Cardiac septum (tissue), 1 donor: ENCODE measurements around the gene ACVR1. TPM values are rescaled to one million over a fixed set of nuclear protein-coding genes. Genes with fewer than 3 reads are reported as not detected.

Experiments
- DNase-seq: peaks from one replicate; pipeline ENCODE4 v3.0.0-alpha.2; 2020; ENCODE audit warnings: low spot score
- intact Hi-C: fragments of 100-400 bp; cut with DNase I; formaldehyde crosslinking; loops from one replicate; pipeline ENCODE4 v1.14.0; 2022
- total RNA-seq: library from RNA; stranded (reverse); fragmentation: NEBNext Ultra II Directional; extraction: Animal tissue kit (Norgen Biotek cat#: 25700); gene quantifications from one replicate; pipeline ENCODE4 v1.2.1, GENCODE V29; 2021
- donor health status: DM: no; HTN: no; CAD: no.

ACVR1 gene
- total RNA-seq, 1 donor from 2014 or later, result 22.7 TPM

- no peak for DNase-seq
- intact Hi-C loops, result no loop called here
These were observed 62.7 kb downstream of the ACVR1 start for GRCh38 chr2:157813467-157813866.

- intact Hi-C loops, result no loop called here
- DNase-seq, result no peak
These were observed 66.1 kb downstream of the ACVR1 start for GRCh38 chr2:157810037-157810436.

- DNase-seq, result no peak
- intact Hi-C loops, result no loop called here
These were observed 66.9 kb downstream of the ACVR1 start for GRCh38 chr2:157809212-157809611.

- intact Hi-C loops, result no loop called here
- DNase-seq, result no peak
These were observed 67.7 kb downstream of the ACVR1 start for GRCh38 chr2:157808421-157808820.

- DNase-seq, result no peak
- intact Hi-C loops, result no loop called here
These were observed 69.6 kb downstream of the ACVR1 start for GRCh38 chr2:157806426-157807077.

- DNase-seq, result no peak
- intact Hi-C loops, result no loop called here
These were observed 70.6 kb downstream of the ACVR1 start for GRCh38 chr2:157805519-157805918.

- intact Hi-C loops, result no loop called here
- no peak for DNase-seq
These were observed 71.8 kb downstream of the ACVR1 start for GRCh38 chr2:157804355-157804754.

GRCh38 chr2:157803952-157804351 is 72.2 kb downstream of the ACVR1 start:
- intact Hi-C loops, result no loop called here
- no peak for DNase-seq

- intact Hi-C loops, result no loop called here
These were observed 72.7 kb downstream of the ACVR1 start for GRCh38 chr2:157803476-157803875.

GRCh38 chr2:157800838-157801495 is 75.2 kb downstream of the ACVR1 start:
- intact Hi-C loops, result no loop called here

More at GRCh38 chr2:157803476-157803875, 72.7 kb downstream of the ACVR1 start:
- no peak for DNase-seq

GRCh38 chr2:157793053-157793612 is 83.0 kb downstream of the ACVR1 start:
- DNase-seq, result no peak
- intact Hi-C loops, result no loop called here

More at GRCh38 chr2:157800838-157801495, 75.2 kb downstream of the ACVR1 start:
- DNase-seq, result no peak

GRCh38 chr2:157792335-157793052 is 83.6 kb downstream of the ACVR1 start:
- intact Hi-C loops, result no loop called here
- no peak for DNase-seq

- intact Hi-C loops, result no loop called here
These were observed 85.3 kb downstream of the ACVR1 start for GRCh38 chr2:157790780-157791179.

GRCh38 chr2:157789933-157790511 is 86.1 kb downstream of the ACVR1 start:
- intact Hi-C loops, result loop anchor here (5.0 kb wide), 1 partner anchor 47 kb away; no protein-coding TSS in a partner anchor

More at GRCh38 chr2:157790780-157791179, 85.3 kb downstream of the ACVR1 start:
- DNase-seq, result no peak

GRCh38 chr2:157789256-157789655 is 86.9 kb downstream of the ACVR1 start:
- no peak for DNase-seq
- intact Hi-C loops, result loop anchor here (5.0 kb wide), 1 partner anchor 48 kb away; no protein-coding TSS in a partner anchor

More at GRCh38 chr2:157789933-157790511, 86.1 kb downstream of the ACVR1 start:
- peak; percentile 76 for DNase-seq

- DNase-seq, result no peak
- intact Hi-C loops, result loop anchor here (5.0 kb wide), 1 partner anchor 49 kb away; no protein-coding TSS in a partner anchor
These were observed 87.9 kb downstream of the ACVR1 start for GRCh38 chr2:157788201-157788600.

GRCh38 chr2:157787364-157787938 is 88.7 kb downstream of the ACVR1 start:
- no peak for DNase-seq
- intact Hi-C loops, result loop anchor here (5.0 kb wide), 1 partner anchor 50 kb away; no protein-coding TSS in a partner anchor

GRCh38 chr2:157786663-157787363 is 89.3 kb downstream of the ACVR1 start:
- intact Hi-C loops, result loop anchor here (5.0 kb wide), 1 partner anchor 50 kb away; no protein-coding TSS in a partner anchor

More at GRCh38 chr2:157786663-157787363, 89.3 kb downstream of the ACVR1 start:
- no peak for DNase-seq
